DND-41 (cell line): Measurements from ENCODE around the gene DOCK3.
"Not testable (repeated sequence)": the region's sequence is repeated elsewhere in the genome, so short reads cannot be mapped to it uniquely, and the experiment has no call there.

Source experiments
- ATAC-seq: fragments of 200-7000 bp; cut with Tn5 transposase; 3 replicates; pipeline ENCODE4 v1.9.1; 2021; ENCODE audit warnings: low read depth; ENCODE audit not compliant: insufficient read depth
- DNase-seq: peaks from one replicate; pipeline ENCODE4 v3.0.0-alpha.2; 2020
- H2AFZ ChIP-seq: 2 replicates; pipeline ENCODE4 v1.6.0; 2012; ENCODE audit warnings: low read depth, low read length
- H3K27ac ChIP-seq: 2 replicates; pipeline ENCODE4 v1.5.1; 2012; ENCODE audit warnings: low read length, inconsistent platforms
- H3K27me3 ChIP-seq: fragments of 200-600 bp; sonication (generic); 2 replicates; pipeline ENCODE4 v1.6.0; 2012; ENCODE audit warnings: low read length, mild to moderate bottlenecking, inconsistent platforms; ENCODE audit not compliant: insufficient read depth, poor library complexity
- H3K36me3 ChIP-seq: 2 replicates; pipeline ENCODE4 v1.5.1; 2012; ENCODE audit warnings: low read length, inconsistent platforms; ENCODE audit not compliant: insufficient read depth
- H3K4me1 ChIP-seq: 2 replicates; pipeline ENCODE4 v1.5.1; 2012; ENCODE audit warnings: mild to moderate bottlenecking, low read length; ENCODE audit not compliant: insufficient read depth
- H3K4me2 ChIP-seq: 2 replicates; pipeline ENCODE4 v1.6.0; 2012; ENCODE audit warnings: mild to moderate bottlenecking, moderate library complexity, low read length, inconsistent platforms; ENCODE audit not compliant: insufficient read depth
- H3K4me3 ChIP-seq, 2 experiments: fragments of 200-600 bp in 1 of 2; shearing (Covaris generic) in 1 of 2; 2 replicates each; pipeline ENCODE4 v1.5.1; 2012 to 2016; ENCODE audit warnings: inconsistent platforms in 2 of 2, low read length in 2 of 2, mild to moderate bottlenecking in 2 of 2, low read depth in 1 of 2, moderate library complexity in 1 of 2
- H3K79me2 ChIP-seq: 2 replicates; pipeline ENCODE4 v1.6.0; 2012; ENCODE audit warnings: low read length, inconsistent platforms; ENCODE audit not compliant: insufficient read depth
- H3K9ac ChIP-seq: 2 replicates; pipeline ENCODE4 v1.6.0; 2012; ENCODE audit warnings: low read depth, mild to moderate bottlenecking, inconsistent platforms, low read length, moderate library complexity
- H3K9me3 ChIP-seq: 2 replicates; pipeline ENCODE4 v1.5.1; 2012; ENCODE audit warnings: low read length, moderate library complexity, mild to moderate bottlenecking, inconsistent platforms; ENCODE audit not compliant: insufficient read depth, severe bottlenecking
- H4K20me1 ChIP-seq: 2 replicates; pipeline ENCODE4 v1.6.0; 2012; ENCODE audit warnings: low read length; ENCODE audit not compliant: insufficient read depth
- EZH2 ChIP-seq: IDR thresholded peaks from 3 replicates; pipeline ENCODE4 v1.6.1; 2012; ENCODE audit warnings: borderline replicate concordance, low read depth, mild to moderate bottlenecking, moderate library complexity, low read length, inconsistent platforms; ENCODE audit not compliant: severe bottlenecking
- TF ChIP-seq, protein P1 (sequence below): IDR thresholded peaks from 2 replicates; pipeline ENCODE4 v1.5.1; 2012; ENCODE audit warnings: borderline replicate concordance, low read length, moderate library complexity, mild to moderate bottlenecking; ENCODE audit not compliant: poor library complexity, severe bottlenecking; ENCODE audit errors: extremely low read depth

DOCK3 gene

DNA sequence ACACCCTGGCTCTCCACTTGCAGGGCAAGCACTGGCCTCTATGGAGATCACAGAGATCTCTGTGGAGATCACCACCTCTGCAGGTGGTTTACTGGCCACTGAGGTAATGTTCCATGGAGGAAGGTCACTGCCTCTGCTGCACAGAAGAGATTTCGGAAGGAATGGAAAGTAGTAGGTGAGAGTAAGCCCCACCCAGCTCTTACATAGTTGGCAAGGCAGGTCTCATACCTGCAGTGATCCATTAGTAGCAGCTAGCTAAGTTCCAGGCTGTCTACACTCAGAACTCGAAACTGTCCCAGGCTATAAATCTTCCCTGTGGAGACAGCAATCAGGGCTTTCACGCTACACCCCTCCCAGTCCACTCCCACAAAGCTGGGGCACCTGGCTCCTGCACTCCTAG, 516.1 kb downstream of the DOCK3 start:
- no peak overlapping the region for H3K4me3 ChIP-seq
- H3K9ac ChIP-seq, result no peak overlapping the region
- DNase-seq, result no peak
- H3K36me3 ChIP-seq, result no peaks in the 10 kb centered on the region
- no peaks in the 10 kb centered on the region for H3K9me3 ChIP-seq
- no peaks in the 10 kb centered on the region for H4K20me1 ChIP-seq
- H3K27me3 ChIP-seq, result no peaks in the 10 kb centered on the region
- H2AFZ ChIP-seq, result no peak overlapping the region
- no peak overlapping the region for H3K4me2 ChIP-seq
- no peak for ATAC-seq
- H3K79me2 ChIP-seq, result no peaks in the 10 kb centered on the region
- no peaks in the 10 kb centered on the region for H3K4me1 ChIP-seq
- no peak overlapping the region for H3K27ac ChIP-seq
- TF ChIP-seq EZH2, result no peak
- TF ChIP-seq, protein P1, sequence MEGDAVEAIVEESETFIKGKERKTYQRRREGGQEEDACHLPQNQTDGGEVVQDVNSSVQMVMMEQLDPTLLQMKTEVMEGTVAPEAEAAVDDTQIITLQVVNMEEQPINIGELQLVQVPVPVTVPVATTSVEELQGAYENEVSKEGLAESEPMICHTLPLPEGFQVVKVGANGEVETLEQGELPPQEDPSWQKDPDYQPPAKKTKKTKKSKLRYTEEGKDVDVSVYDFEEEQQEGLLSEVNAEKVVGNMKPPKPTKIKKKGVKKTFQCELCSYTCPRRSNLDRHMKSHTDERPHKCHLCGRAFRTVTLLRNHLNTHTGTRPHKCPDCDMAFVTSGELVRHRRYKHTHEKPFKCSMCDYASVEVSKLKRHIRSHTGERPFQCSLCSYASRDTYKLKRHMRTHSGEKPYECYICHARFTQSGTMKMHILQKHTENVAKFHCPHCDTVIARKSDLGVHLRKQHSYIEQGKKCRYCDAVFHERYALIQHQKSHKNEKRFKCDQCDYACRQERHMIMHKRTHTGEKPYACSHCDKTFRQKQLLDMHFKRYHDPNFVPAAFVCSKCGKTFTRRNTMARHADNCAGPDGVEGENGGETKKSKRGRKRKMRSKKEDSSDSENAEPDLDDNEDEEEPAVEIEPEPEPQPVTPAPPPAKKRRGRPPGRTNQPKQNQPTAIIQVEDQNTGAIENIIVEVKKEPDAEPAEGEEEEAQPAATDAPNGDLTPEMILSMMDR, result no peak

DNA sequence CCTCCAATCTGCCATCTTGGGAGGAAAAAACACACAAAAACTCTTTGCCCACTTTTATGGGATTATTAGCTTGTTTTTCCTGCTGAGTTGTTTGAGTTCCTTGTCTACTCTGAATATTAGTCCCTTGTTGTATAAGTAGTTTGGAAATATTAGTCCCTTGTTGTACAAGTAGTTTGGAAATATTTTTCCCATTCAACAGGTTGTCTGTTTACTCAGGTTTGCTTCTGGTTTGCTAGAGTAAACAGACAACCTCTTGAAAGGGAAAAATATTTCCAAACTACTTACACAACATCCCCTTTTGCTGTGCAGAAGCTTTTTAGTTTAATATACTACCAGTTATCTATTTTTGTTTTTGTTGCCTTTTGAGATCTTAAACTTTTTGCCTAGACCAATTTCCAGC, 517.0 kb downstream of the DOCK3 start:
- H3K9ac ChIP-seq, result no peak overlapping the region

DNA sequence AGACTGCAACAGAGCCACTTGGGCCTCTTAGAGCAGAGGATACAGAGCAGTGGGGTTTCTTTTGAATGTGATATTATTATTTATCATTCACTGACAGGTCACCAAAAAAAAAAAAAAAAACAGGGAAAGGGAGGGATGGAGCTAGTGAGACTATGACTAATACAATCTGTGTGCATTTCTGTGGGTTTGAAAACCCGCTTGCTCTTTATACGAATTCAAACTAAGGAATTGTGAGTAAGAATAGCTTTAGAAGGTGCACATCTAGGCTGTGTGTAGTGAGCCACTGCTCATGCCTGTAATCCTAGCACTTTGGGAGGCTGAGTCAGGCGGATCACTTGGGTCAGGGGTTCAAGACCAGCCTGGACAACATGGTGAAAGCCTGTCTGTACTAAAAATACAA, 523.8 kb downstream of the DOCK3 start:
- Histone ChIP-seq H3K9me3 (peaks cover 4% of the 10 kb centered on the region), H3K4me3 (no peak overlapping the region), H3K4me1 (no peaks in the 10 kb centered on the region), H2AFZ (no peak overlapping the region), H3K4me2 (no peak overlapping the region), H4K20me1 (no peaks in the 10 kb centered on the region), H3K79me2 (no peaks in the 10 kb centered on the region), H3K27me3 (no peaks in the 10 kb centered on the region), H3K9ac (no peak overlapping the region), H3K36me3 (no peaks in the 10 kb centered on the region), H3K27ac (no peak overlapping the region)
- TF ChIP-seq, protein P1, result no peak
- TF ChIP-seq EZH2, result no peak
- DNase-seq, result no peak
- ATAC-seq, result no peak

More for the DNA sequence above, 517.0 kb downstream of the DOCK3 start:
- H3K4me1 ChIP-seq, result no peaks in the 10 kb centered on the region
- DNase-seq (no peak), ATAC-seq (no peak)
- no peak overlapping the region for H2AFZ ChIP-seq
- H3K79me2 ChIP-seq, result no peaks in the 10 kb centered on the region
- H4K20me1 ChIP-seq, result no peaks in the 10 kb centered on the region
- H3K4me3 ChIP-seq, result no peak overlapping the region
- no peak for TF ChIP-seq EZH2
- TF ChIP-seq, protein P1, result no peak
- H3K27ac ChIP-seq, result no peak overlapping the region
- no peaks in the 10 kb centered on the region for H3K36me3 ChIP-seq
- H3K27me3 ChIP-seq, result no peaks in the 10 kb centered on the region
- H3K9me3 ChIP-seq, result no peaks in the 10 kb centered on the region
- no peak overlapping the region for H3K4me2 ChIP-seq

DNA sequence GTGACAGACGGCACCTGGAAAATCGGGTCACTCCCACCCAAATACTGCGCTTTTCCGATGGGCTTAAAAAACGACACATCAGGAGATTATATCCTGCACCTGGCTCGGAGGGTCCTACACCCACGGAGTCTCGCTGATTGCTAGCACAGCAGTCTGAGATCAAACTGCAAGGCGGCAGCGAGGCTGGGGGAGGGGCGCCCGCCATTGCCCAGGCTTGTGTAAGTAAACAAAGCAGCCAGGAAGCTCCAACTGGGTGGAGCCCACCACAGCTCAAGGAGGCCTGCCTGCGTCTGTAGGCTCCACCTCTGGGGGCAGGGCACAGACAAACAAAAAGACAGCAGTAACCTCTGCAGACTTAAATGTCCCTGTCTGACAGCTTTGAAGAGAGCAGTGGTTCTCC, 524.6 kb downstream of the DOCK3 start:
- not testable (repeated sequence) for H3K27ac ChIP-seq, ATAC-seq, H3K9me3 ChIP-seq, H4K20me1 ChIP-seq, H3K4me2 ChIP-seq, H3K27me3 ChIP-seq, H3K9ac ChIP-seq, H3K4me1 ChIP-seq, H2AFZ ChIP-seq, DNase-seq, H3K36me3 ChIP-seq, H3K79me2 ChIP-seq, H3K4me3 ChIP-seq
